Sciatic nerve (tissue), 2 donors: ENCODE measurements around the gene PITX3. TPM values are rescaled to one million over a fixed set of nuclear protein-coding genes. Genes with fewer than 3 reads are reported as not detected.
A peak's percentile ranks its signal among the peaks of the same experiment; 100 is the strongest.
"Not testable (repeated sequence)": the region's sequence is repeated elsewhere in the genome, so short reads cannot be mapped to it uniquely, and the experiment has no call there.

Experiments
- ATAC-seq: fragments of 200-7000 bp; cut with Tn5 transposase; one replicate; pipeline ENCODE4 v1.9.1; 2020; ENCODE audit warnings: mild to moderate bottlenecking, moderate library complexity
- DNase-seq: peaks from one replicate; pipeline ENCODE4 v3.0.0-alpha.2; 2020; ENCODE audit warnings: low spot score
- intact Hi-C: fragments of 100-400 bp; cut with DNase I; formaldehyde crosslinking; loops from one replicate; pipeline ENCODE4 v1.14.2; 2022
- total RNA-seq: library from RNA; stranded (reverse); fragmentation: NEBNext Ultra II Directional; extraction: Animal tissue kit (Norgen Biotek cat#: 25700); gene quantifications from one replicate; pipeline ENCODE4 v1.2.1, GENCODE V29; 2021
- donor health status: DM: no; HTN: no; CAD: no.
- donor health status: DM: no; HTN: no; CAD: no.

Gene PITX3
- total RNA-seq, 1 donor from 2014 or later = not detected

DNA sequence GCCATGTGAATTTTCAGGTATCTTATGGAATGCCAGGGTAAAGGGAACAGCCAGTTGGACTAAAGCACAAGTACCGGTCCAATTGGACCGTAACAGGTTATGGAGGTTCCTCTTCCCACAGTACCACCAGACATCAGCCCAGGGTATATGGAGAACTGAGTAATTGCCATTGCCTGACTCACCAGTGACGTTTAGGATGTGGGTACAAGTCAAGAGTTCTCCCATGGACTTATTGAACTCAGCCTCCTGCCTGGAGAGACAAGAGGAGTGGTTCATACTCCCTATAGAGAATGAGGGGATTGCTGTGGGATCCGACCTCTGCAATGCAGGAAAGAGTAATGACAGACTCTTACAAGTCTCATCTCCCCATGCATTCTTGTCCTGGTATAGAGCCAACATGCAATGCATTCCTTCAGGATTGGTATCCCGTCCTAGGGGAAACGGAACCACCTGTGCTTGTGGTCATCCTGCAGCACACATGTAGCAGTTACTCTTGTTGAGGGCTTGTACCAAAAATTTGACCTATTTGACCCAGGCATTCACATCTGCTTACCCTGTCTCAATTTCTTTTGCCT lies 45.9 kb downstream of the PITX3 start:
- no peak for ATAC-seq
- DNase-seq = no peak
- intact Hi-C loops = no loop called here

DNA sequence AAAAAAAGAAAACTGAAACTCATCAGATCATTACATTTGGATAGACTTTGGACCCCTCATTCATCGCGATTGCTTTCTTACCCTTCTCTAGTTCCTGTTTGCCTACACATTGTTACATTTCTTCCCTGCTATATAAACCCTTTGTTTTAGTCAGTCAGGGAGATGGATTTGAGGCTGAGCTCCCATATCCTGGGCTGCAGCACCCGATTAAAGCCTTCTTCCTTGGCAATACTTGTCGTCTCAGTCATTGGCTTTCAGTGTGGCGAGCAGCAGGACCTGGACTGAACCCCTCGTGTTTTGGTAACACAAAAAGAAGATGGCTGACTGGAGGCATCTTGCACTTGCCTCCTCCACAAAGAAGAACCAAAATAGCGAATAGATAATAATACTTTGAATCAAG lies 49.4 kb downstream of the PITX3 start:
- ATAC-seq = no peak
- intact Hi-C loops = no loop called here

DNA sequence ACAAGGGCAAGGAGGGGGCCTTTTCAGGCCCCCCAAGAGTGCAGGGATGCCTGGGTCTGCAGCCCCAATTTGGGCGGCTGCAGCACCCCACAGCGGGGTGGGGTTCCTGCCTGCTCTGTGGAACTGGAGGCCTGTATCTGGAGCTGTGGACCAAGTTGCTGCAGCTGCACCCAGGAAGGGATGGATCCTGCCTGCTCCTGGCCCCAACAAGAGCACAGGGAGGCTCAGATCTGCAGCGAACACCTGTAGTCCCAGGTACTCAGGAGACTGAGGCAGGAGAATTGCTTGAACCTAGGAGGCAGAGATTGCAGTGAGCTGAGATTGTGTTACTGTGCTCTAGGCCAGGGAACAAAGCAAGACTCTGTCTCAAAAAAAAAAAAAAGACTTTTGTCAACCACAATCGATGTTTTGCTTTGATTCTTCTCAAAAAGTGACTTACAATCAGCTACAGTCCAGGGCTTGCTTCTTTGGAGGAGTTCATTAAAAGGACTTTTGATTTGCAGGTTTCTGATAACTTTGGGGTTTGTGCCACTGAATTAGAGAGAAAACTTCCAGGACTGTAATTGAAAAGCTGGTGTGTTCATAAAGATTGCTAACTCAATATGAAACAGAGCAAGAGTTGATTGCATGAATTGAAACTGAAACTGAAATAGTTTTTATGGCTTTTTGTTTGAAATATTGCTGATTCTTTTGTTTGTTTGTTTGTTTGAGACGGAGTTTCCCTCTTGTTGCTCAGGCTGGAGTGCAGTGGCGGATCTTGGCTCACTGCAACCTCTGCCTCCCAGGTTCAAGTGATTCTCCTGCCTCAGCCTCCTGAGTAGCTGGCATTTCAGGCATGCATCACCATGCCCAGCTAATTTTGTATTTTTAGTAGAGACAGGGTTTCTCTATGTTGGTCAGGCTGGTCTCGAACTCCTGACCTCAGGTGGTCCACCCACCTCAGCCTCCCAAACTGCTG lies 52.1 kb downstream of the PITX3 start:
- ATAC-seq, intact Hi-C loops, DNase-seq: not testable (repeated sequence)

More for the DNA sequence above, 49.4 kb downstream of the PITX3 start:
- no peak for DNase-seq

DNA sequence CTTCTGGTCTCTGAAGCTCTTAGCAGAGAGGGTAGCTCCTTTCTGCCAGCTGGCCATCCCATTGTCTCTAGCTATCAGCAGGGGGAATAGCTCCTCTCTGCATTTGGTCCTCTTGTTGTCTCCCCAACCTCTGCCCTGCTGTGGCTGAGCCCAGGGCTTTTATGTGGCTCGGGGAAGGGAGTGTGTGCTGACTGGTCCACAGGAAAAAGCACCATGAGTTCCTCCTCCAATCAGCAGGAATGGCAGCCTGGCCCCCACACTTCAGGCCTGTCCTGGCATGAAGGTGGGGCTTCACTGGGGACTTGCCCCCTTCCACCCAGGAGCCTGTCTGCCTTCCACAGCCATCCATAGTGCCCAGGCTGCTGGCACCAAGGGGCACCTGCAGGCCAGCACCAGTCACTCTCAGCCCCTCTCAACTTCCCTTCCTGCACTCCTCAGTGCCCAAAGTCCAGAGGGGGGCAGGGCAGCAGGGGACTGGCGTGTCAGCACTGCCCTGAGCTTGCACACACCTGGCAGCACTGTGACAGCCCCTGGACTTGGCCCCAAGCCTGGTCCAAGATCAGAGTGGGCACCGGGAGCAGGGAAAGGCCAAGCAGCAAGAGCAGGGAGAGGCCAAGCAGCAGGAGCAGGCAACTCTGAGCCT lies 52.9 kb downstream of the PITX3 start:
- no peak for DNase-seq
- peak; percentile 17 for ATAC-seq
- intact Hi-C loops = no loop called here

DNA sequence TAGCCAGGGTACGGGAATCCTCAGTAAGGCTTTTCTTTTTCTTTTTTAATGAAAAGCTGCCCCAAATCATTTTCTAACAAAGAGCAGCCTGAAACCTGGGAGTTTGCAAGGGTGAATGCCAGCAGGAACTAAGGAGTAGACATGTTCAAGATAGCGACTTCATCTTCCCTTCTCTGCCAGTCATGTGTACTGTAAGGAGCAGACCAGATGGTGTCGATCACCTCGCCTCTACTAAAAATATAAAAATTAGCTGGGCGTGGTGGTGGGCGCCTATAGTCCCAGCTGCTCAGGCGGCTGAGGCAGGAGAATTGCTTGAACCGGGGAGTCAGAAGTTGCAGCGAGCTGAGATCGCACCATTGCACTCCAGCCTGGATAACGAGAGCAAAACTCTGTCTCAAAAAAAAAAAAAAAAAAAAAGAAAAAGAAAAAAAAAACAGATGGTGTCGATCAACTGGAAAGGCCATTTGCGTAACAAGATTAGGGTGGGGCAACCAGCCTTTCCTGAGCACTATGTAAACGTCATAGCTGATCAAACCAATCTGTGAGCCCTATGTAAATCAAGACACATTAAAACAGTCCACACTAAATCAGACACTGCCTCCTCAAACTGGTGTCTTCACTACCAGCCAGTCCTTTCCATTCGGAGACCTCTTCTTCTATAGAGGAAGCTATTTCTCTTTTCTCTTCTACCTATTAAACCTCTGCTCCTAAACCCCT lies 55.3 kb downstream of the PITX3 start:
- ATAC-seq = no peak
- DNase-seq = no peak
- intact Hi-C loops = no loop called here

DNA sequence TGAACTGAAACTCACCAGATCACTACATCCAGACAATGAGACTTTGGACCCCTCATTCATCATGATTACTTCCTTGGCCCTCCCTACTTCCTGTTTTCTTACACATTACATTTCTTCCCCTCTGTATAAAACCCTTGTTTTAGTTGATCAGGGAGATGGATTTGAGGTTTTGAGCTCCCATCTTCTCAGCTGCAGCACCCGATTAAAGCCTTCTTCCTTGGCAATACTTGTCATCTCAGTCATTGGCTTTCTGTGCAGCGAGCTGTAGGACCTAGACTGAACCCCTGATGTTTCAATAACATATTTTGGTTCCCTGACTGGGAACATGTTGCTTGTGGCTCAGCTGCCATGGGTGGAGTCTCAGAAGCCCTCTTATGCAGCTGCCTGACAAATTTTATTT lies 56.0 kb downstream of the PITX3 start:
- no peak for ATAC-seq
- intact Hi-C loops = no loop called here
- DNase-seq = no peak

DNA sequence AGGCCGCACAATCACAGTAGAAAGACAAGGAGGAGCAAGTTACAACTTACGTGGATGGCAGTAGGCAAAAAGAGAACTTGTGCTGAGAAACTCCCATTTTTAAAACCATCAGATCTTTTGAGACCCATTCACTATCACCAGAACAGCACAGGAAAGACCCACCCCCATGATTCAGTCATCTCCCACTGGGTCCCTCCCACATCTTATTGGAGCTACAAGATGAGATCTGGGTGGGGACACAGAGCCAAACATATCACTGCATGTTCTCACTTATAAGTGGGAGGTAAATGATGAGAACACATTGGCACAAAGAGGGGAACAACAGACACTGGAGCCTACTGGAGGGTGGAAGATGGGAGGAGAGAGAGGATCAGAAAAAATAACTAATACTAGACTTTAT lies 56.7 kb downstream of the PITX3 start:
- DNase-seq = no peak
- intact Hi-C loops = no loop called here
- no peak for ATAC-seq

Other genes with a start within 250 kb of the PITX3 start
- gene ARMH3, start 185.3 kb downstream of the PITX3 start, total RNA-seq = 30.9 TPM
- gene HPS6, start 176.2 kb downstream of the PITX3 start, total RNA-seq = 14.0 TPM
- gene LDB1, start 121.1 kb downstream of the PITX3 start, total RNA-seq = 64.3 TPM
- 45.6 TPM for gene PPRC1, start 108.5 kb downstream of the PITX3 start, total RNA-seq
- gene NOLC1, start 89.1 kb downstream of the PITX3 start, total RNA-seq = 46.7 TPM
- gene ELOVL3, start 15.2 kb downstream of the PITX3 start, total RNA-seq = not detected
- 39.5 TPM for gene GBF1, start 4.0 kb upstream of the PITX3 start, total RNA-seq
- gene NFKB2, start 154.2 kb upstream of the PITX3 start, total RNA-seq = 64.1 TPM
- gene PSD, start 177.3 kb upstream of the PITX3 start, total RNA-seq = 1.9 TPM
- gene FBXL15, start 179.3 kb upstream of the PITX3 start, total RNA-seq = 11.1 TPM
- gene CUEDC2, start 191.1 kb upstream of the PITX3 start, total RNA-seq = 101 TPM
- not detected for gene C10orf95, start 210.0 kb upstream of the PITX3 start, total RNA-seq